K562 (cell line): ENCODE results near the gene ITGAL. TPM values are rescaled to one million over a fixed set of nuclear protein-coding genes. Genes with fewer than 3 reads are reported as not detected.

Experiments
- E2F8 ChIP-seq: fragments of 450-650 bp; IDR thresholded peaks from 2 replicates; pipeline ENCODE4 v1.7.1; 2018; ENCODE audit warnings: mild to moderate bottlenecking, low read depth; ENCODE audit not compliant: partially characterized antibody
- GTF3C2 ChIP-seq: IDR thresholded peaks from 3 replicates; pipeline ENCODE4 v1.6.1; 2011; ENCODE audit warnings: borderline replicate concordance, mild to moderate bottlenecking, moderate library complexity; ENCODE audit not compliant: insufficient read length; ENCODE audit errors: extremely low read depth
- HDAC2 ChIP-seq: fragments of 450-650 bp; IDR thresholded peaks from 2 replicates; pipeline ENCODE4 v1.6.1; 2016; ENCODE audit warnings: mild to moderate bottlenecking
- HMG20B ChIP-seq: fragments of 250-450 bp; sonication (Bioruptor Pico); IDR thresholded peaks from 2 replicates; pipeline ENCODE4 v1.5.0; 2021; ENCODE audit warnings: mild to moderate bottlenecking
- JUND ChIP-seq, 2 experiments: IDR thresholded peaks; 2 replicates in 1 of 2; 3 replicates in 1 of 2; pipeline ENCODE4 v1.6.1; 2011; ENCODE audit warnings: borderline replicate concordance in 2 of 2, low read depth in 2 of 2, low read length in 2 of 2, improper control_type of control experiment in 1 of 2, missing biosample characterization in 1 of 2, missing genetic modification characterization in 1 of 2, missing genetic modification reagents in 1 of 2
- KAT2B ChIP-seq: IDR thresholded peaks from one replicate; pipeline ENCODE4 v1.6.1; 2012; ENCODE audit warnings: low read depth, mild to moderate bottlenecking, control low read depth, inconsistent platforms, low read length, moderate library complexity
- KLF10 ChIP-seq: fragments of 250-450 bp; sonication (Bioruptor Pico); IDR thresholded peaks from 2 replicates; pipeline ENCODE4 v1.6.1; 2021; ENCODE audit warnings: matching md5 sums
- NEUROD1 ChIP-seq: fragments of 150-350 bp; IDR thresholded peaks from 2 replicates; pipeline ENCODE4 v1.6.1; 2014; ENCODE audit warnings: borderline replicate concordance, low read length, low read depth; ENCODE audit not compliant: partially characterized antibody
- NFIC ChIP-seq: fragments of 450-650 bp; IDR thresholded peaks from 2 replicates; pipeline ENCODE4 v1.6.1; 2017; ENCODE audit warnings: mild to moderate bottlenecking, inconsistent platforms
- POLR3G ChIP-seq: IDR thresholded peaks from 2 replicates; pipeline ENCODE4 v1.6.1; 2011; ENCODE audit not compliant: insufficient read length, insufficient replicate concordance; ENCODE audit errors: extremely low read depth
- SMC3 ChIP-seq: conservative IDR thresholded peaks from 2 replicates; pipeline ENCODE4 v1.6.1; 2011; ENCODE audit warnings: low read depth, low read length, improper control_type of control experiment; ENCODE audit not compliant: insufficient read depth
- XRCC3 ChIP-seq: fragments of 450-650 bp; IDR thresholded peaks from 2 replicates; pipeline ENCODE4 v1.6.1; 2017; ENCODE audit warnings: mild to moderate bottlenecking, moderate library complexity
- ZNF133 ChIP-seq: fragments of 250-450 bp; sonication (Bioruptor Pico); IDR thresholded peaks from 2 replicates; pipeline ENCODE4 v1.4.0; 2020; ENCODE audit warnings: mild to moderate bottlenecking
- ZNF347 ChIP-seq: fragments of 450-650 bp; formaldehyde crosslinking; IDR thresholded peaks from 2 replicates; pipeline ENCODE4 v1.4.0; 2020; ENCODE audit warnings: low read depth, mild to moderate bottlenecking, moderate library complexity
- ZNF518B ChIP-seq: fragments of 250-450 bp; sonication (Bioruptor Pico); IDR thresholded peaks from 2 replicates; pipeline ENCODE4 v1.5.0; 2021; ENCODE audit warnings: mild to moderate bottlenecking, moderate library complexity
- polyA plus RNA-seq, 8 experiments: library from polyadenylated mRNA; depleted of rRNA in 4 of 8; stranded (reverse) in 5 of 8; unstranded in 3 of 8; fragments of >200 nt; fragmentation: Nextera tagmentation in 2 of 8; fragmentation: Illumina TruSeq in 1 of 8; extraction: Ambion mirVana in 2 of 8; extraction: Trizol in 1 of 8; gene quantifications; 2 replicates each; pipeline versions ENCODE4 v1.2.1 to v1.2.3, GENCODE V29; 2011 to 2014; ENCODE audit warnings: inconsistent platforms in 1 of 8, missing spikeins in 1 of 8
- total RNA-seq, 7 experiments: library from RNA; depleted of rRNA in 6 of 7; stranded (reverse); fragments of >200 nt in 6 of 7; fragmentation: Illumina TruSeq in 2 of 7; extraction: Trizol in 2 of 7; gene quantifications; 2 replicates each; pipeline versions ENCODE4 v1.2.1 to v1.2.3, GENCODE V29; 2011 to 2021; ENCODE audit warnings: low replicate concordance in 1 of 7
- TF ChIP-seq, protein P1 (sequence below): fragments of 250-450 bp; sonication (Bioruptor Pico); IDR thresholded peaks from 2 replicates; pipeline ENCODE4 v1.8.0; 2022; ENCODE audit warnings: moderate library complexity, mild to moderate bottlenecking, inconsistent platforms

ITGAL gene
- total and polyA plus RNA-seq, 9 of the 15 experiments (the other 6 are each of a cell fraction or from before 2014, with no cell fraction given): 0.01 to 0.53 TPM; not detected in 7

GRCh38 chr16:30445408-30446202 lies 26.9 kb upstream of the ITGAL start, which contains the start of gene SEPHS2 (continued):
- TF ChIP-seq E2F8: no peak
- TF ChIP-seq XRCC3: no peak
- TF ChIP-seq ZNF133 (CRISPR knock-in tag): no peak
- TF ChIP-seq SMC3: no peak
- TF ChIP-seq HMG20B (CRISPR knock-in tag): no peak
- TF ChIP-seq HDAC2: no peak; the same call in 1 of the 2 replicates
- TF ChIP-seq KLF10: no peak
- no peak for TF ChIP-seq NFIC
- TF ChIP-seq, protein P1, sequence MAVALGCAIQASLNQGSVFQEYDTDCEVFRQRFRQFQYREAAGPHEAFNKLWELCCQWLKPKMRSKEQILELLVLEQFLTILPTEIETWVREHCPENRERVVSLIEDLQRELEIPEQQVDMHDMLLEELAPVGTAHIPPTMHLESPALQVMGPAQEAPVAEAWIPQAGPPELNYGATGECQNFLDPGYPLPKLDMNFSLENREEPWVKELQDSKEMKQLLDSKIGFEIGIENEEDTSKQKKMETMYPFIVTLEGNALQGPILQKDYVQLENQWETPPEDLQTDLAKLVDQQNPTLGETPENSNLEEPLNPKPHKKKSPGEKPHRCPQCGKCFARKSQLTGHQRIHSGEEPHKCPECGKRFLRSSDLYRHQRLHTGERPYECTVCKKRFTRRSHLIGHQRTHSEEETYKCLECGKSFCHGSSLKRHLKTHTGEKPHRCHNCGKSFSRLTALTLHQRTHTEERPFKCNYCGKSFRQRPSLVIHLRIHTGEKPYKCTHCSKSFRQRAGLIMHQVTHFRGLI (CRISPR knock-in tag): no peak
- no peak for TF ChIP-seq ZNF347 (CRISPR knock-in tag)
- TF ChIP-seq NEUROD1: peak; percentile 89
- no peak for TF ChIP-seq GTF3C2
- no peak for TF ChIP-seq ZNF518B (CRISPR knock-in tag)
- peak; percentile 47 for TF ChIP-seq JUND (IDR thresholded peaks at IDR 0.05; ENCODE audit: borderline replicate concordance, low read depth, low read length)
- TF ChIP-seq JUND (tag; IDR thresholded peaks at IDR 0.05; ENCODE audit: borderline replicate concordance, low read depth, low read length): no peak; the same call in 1 of the 3 replicates
- TF ChIP-seq POLR3G: no peak
- TF ChIP-seq KAT2B: no peak
